Measurements from ENCODE around the gene BANP.
"Not testable (repeated sequence)": the region's sequence is repeated elsewhere in the genome, so short reads cannot be mapped to it uniquely, and the experiment has no call there.

BANP gene

GRCh38 chr16:87950765-87951551 lies at the start of gene BANP:
TSS of gene BANP (plus strand) at chr16:87951434. CDS start at chr16:87975116, 23,682 bp downstream.
- no peak; the same call in 1 of the 2 replicates for TF ChIP-seq CTCF (conservative IDR thresholded peaks at IDR 0.05)
- peak within 1 kb of the TSS; percentile 73 for H3K27ac ChIP-seq

- H3K27ac ChIP-seq, result not testable (repeated sequence)
Observed at GRCh38 chr16:87904963-87905362, 46.3 kb upstream of the BANP start.

GRCh38 chr16:87905521-87905920 lies 45.7 kb upstream of the BANP start:
- H3K27ac ChIP-seq, result not testable (repeated sequence)

- not testable (repeated sequence) for H3K27ac ChIP-seq
Observed at GRCh38 chr16:87908101-87908500, 43.1 kb upstream of the BANP start.

GRCh38 chr16:87909203-87909935 lies 41.9 kb upstream of the BANP start:
- peak; percentile 64 for TF ChIP-seq CTCF (conservative IDR thresholded peaks at IDR 0.05)
- not testable (repeated sequence) for H3K27ac ChIP-seq

- not testable (repeated sequence) for H3K27ac ChIP-seq
Observed at GRCh38 chr16:87911106-87911763, 40.0 kb upstream of the BANP start.

- H3K27ac ChIP-seq, result not testable (repeated sequence)
Observed at GRCh38 chr16:87912691-87913090, 38.5 kb upstream of the BANP start.

GRCh38 chr16:87914021-87914725 lies 37.1 kb upstream of the BANP start:
- H3K27ac ChIP-seq, result not testable (repeated sequence)

GRCh38 chr16:87914812-87915211 lies 36.4 kb upstream of the BANP start:
- no peak for TF ChIP-seq CTCF (conservative IDR thresholded peaks at IDR 0.05)
- no peak overlapping the region for H3K27ac ChIP-seq

GRCh38 chr16:87917503-87917902 lies 33.7 kb upstream of the BANP start:
- no peak for TF ChIP-seq CTCF (conservative IDR thresholded peaks at IDR 0.05)
- H3K27ac ChIP-seq, result no peak overlapping the region

Measured in VCaP (cell line).